ENCODE measurements around the gene HTR6.

DNA sequence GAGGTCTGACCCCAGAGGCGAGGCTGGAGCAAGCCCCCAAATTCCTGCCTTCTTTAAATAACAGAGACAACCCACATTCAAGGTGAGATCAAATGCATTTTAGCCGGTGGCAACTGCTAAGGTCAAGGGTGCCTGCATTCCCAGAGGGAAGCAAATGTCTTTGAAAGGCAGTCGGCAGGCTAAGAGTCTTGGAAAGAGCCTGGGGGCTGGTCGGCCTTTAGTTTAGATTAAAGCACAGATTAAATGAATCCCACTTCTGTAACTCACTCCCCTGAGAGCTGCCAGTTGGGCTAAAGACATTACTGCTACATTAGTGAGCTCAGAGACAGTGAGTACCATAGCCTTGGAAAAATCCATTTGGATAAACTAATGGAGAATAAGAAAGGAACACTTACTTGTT, 59.2 kb downstream of the HTR6 start:
- no peak for TF ChIP-seq POLR2A (IDR thresholded peaks at IDR 0.05; ENCODE audit: low read depth, low read length)
- TF ChIP-seq, protein P1, sequence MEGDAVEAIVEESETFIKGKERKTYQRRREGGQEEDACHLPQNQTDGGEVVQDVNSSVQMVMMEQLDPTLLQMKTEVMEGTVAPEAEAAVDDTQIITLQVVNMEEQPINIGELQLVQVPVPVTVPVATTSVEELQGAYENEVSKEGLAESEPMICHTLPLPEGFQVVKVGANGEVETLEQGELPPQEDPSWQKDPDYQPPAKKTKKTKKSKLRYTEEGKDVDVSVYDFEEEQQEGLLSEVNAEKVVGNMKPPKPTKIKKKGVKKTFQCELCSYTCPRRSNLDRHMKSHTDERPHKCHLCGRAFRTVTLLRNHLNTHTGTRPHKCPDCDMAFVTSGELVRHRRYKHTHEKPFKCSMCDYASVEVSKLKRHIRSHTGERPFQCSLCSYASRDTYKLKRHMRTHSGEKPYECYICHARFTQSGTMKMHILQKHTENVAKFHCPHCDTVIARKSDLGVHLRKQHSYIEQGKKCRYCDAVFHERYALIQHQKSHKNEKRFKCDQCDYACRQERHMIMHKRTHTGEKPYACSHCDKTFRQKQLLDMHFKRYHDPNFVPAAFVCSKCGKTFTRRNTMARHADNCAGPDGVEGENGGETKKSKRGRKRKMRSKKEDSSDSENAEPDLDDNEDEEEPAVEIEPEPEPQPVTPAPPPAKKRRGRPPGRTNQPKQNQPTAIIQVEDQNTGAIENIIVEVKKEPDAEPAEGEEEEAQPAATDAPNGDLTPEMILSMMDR (conservative IDR thresholded peaks at IDR 0.05; ENCODE audit: low read depth, low read length) = no peak
- no peak for TF ChIP-seq RCOR1 (IDR thresholded peaks at IDR 0.05; ENCODE audit: insufficient replicate concordance, low read length)
- TF ChIP-seq SMC3 (IDR thresholded peaks at IDR 0.05; ENCODE audit: low read depth, low read length) = no peak
- TF ChIP-seq FOS (IDR thresholded peaks at IDR 0.05; ENCODE audit: low read depth, low read length) = no peak
- TF ChIP-seq, protein P2, sequence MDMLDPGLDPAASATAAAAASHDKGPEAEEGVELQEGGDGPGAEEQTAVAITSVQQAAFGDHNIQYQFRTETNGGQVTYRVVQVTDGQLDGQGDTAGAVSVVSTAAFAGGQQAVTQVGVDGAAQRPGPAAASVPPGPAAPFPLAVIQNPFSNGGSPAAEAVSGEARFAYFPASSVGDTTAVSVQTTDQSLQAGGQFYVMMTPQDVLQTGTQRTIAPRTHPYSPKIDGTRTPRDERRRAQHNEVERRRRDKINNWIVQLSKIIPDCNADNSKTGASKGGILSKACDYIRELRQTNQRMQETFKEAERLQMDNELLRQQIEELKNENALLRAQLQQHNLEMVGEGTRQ (IDR thresholded peaks at IDR 0.05; ENCODE audit: low read depth, low read length) = no peak
- TF ChIP-seq, protein P3, sequence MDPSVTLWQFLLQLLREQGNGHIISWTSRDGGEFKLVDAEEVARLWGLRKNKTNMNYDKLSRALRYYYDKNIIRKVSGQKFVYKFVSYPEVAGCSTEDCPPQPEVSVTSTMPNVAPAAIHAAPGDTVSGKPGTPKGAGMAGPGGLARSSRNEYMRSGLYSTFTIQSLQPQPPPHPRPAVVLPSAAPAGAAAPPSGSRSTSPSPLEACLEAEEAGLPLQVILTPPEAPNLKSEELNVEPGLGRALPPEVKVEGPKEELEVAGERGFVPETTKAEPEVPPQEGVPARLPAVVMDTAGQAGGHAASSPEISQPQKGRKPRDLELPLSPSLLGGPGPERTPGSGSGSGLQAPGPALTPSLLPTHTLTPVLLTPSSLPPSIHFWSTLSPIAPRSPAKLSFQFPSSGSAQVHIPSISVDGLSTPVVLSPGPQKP (IDR thresholded peaks at IDR 0.05; ENCODE audit: borderline replicate concordance, low read depth, low read length) = no peak
- TF ChIP-seq RFX5 (IDR thresholded peaks at IDR 0.05; ENCODE audit: low read depth, low read length) = no peak
- no peak for TF ChIP-seq MAFK (IDR thresholded peaks at IDR 0.05; ENCODE audit: low read depth, low read length)
- TF ChIP-seq BHLHE40 (IDR thresholded peaks at IDR 0.05; ENCODE audit: low read depth, low read length) = no peak
- no peak for TF ChIP-seq MAZ (IDR thresholded peaks at IDR 0.05; ENCODE audit: borderline replicate concordance, low read depth, low read length)
